ENCODE measurements around the gene RBBP7. TPM values are rescaled to one million over a fixed set of nuclear protein-coding genes. Genes with fewer than 3 reads are reported as not detected.

The RBBP7 gene
- total and polyA plus RNA-seq, 2 of the 8 experiments (the other 6 are each of a cell fraction or from before 2014, with no cell fraction given): 107 to 138 TPM

GRCh38 chrX:16918979-16919378 is 48.8 kb upstream of the RBBP7 start:
- Histone ChIP-seq H2BK5ac (ENCODE audit: low read depth, low read length) (no peak overlapping the region), H3K23me2 (ENCODE audit: low read depth, low read length) (no peaks in the 10 kb centered on the region), H3K4me1 (replicated peaks in 1 of 4; ENCODE audit: control insufficient read depth in 3 of 4, insufficient read depth in 4 of 4, low read length in 3 of 4) (0 out of 7 replicates have a peak, but pooled peaks cover 0 to 2% (median 0%) of the 10 kb centered on the region in 4 experiments), H3K27me3 (replicated peaks in 1 of 4; ENCODE audit: control insufficient read depth in 3 of 4, extremely low read depth in 1 of 4, insufficient read depth in 3 of 4, low read length in 3 of 4) (no peaks in the 10 kb centered on the region), H2AK5ac (ENCODE audit: low read depth, low read length) (no peak overlapping the region), H3K4me3 (ENCODE audit: extremely low read depth in 1 of 4, insufficient read depth in 2 of 4, low read depth in 3 of 4, low read length in 4 of 4) (no peak overlapping the region), H3K4ac (replicated peaks; ENCODE audit: insufficient read length, low read depth, low read length) (no peak overlapping the region), H3K79me1 (ENCODE audit: low read depth, low read length) (no peaks in the 10 kb centered on the region), H2BK120ac (replicated peaks; ENCODE audit: low read depth, low read length) (no peak overlapping the region), H3K18ac (ENCODE audit: extremely low read depth, low read length) (no peak overlapping the region), H3K4me2 (ENCODE audit: insufficient read depth in 1 of 2, low read depth in 2 of 2, low read length in 2 of 2) (no peak overlapping the region), H3K9ac (replicated peaks in 1 of 4; ENCODE audit: extremely low read depth in 1 of 4, low read depth in 3 of 4, low read length in 3 of 4) (no peak overlapping the region), H4K91ac (replicated peaks; ENCODE audit: insufficient read length, low read length) (no peak overlapping the region), H3K14ac (ENCODE audit: insufficient read length) (no peak overlapping the region), H2BK15ac (ENCODE audit: low read length) (no peak overlapping the region), H2AFZ (ENCODE audit: low read length) (no peak overlapping the region), H3K56ac (replicated peaks; ENCODE audit: insufficient read length, low read depth, low read length) (no peak overlapping the region), H2BK20ac (ENCODE audit: low read length) (no peak overlapping the region), H3K27ac (ENCODE audit: low read depth, low read length) (no peak overlapping the region), H2BK12ac (ENCODE audit: low read depth, low read length) (no peak overlapping the region), H4K8ac (ENCODE audit: extremely low read depth, insufficient read depth, low read length) (no peak overlapping the region), H4K5ac (ENCODE audit: insufficient read length, low read depth, low read length) (no peak overlapping the region), H3K9me3 (ENCODE audit: insufficient read depth in 2 of 2, low read depth in 1 of 2, low read length in 1 of 2) (no peaks in the 10 kb centered on the region), H4K20me1 (replicated peaks in 1 of 2; ENCODE audit: control insufficient read depth in 1 of 2, insufficient read depth in 2 of 2, low read length in 2 of 2) (no peaks in the 10 kb centered on the region), H3K36me3 (ENCODE audit: control insufficient read depth in 2 of 4, insufficient read depth in 4 of 4, low read length in 3 of 4) (no peaks in the 10 kb centered on the region), H3K23ac (ENCODE audit: insufficient read length) (no peak overlapping the region), H3K79me2 (ENCODE audit: control insufficient read depth in 1 of 2, insufficient read depth in 2 of 2, low read length in 2 of 2) (no peaks in the 10 kb centered on the region)
- POLR2A ChIA-PET (ENCODE audit: partially characterized antibody): no interaction called here
- FAIRE-seq: no peak
- TF ChIP-seq CBX8 (IDR thresholded peaks at IDR 0.05; ENCODE audit: borderline replicate concordance, low read depth, low read length) (no peak), E2F6 (IDR thresholded peaks at IDR 0.05) (no peak), KDM4A (IDR thresholded peaks at IDR 0.05; ENCODE audit: low read depth, low read length, severe bottlenecking) (no peak), TCF12 (IDR thresholded peaks at IDR 0.05; ENCODE audit: low read depth, low read length) (no peak), POLR2A (IDR thresholded peaks at IDR 0.05; ENCODE audit: control extremely low read depth in 1 of 2, low read depth in 2 of 2, low read length in 2 of 2) (no peak), TEAD4 (IDR thresholded peaks at IDR 0.05; ENCODE audit: low read depth, low read length) (no peak), CHD1 (IDR thresholded peaks at IDR 0.05; ENCODE audit: low read depth, low read length) (no peak), CEBPB (IDR thresholded peaks at IDR 0.05; ENCODE audit: low read depth, low read length) (no peak), FOSL1 (IDR thresholded peaks at IDR 0.05; ENCODE audit: insufficient read depth, low read depth, low read length) (no peak), TAF1 (IDR thresholded peaks at IDR 0.05; ENCODE audit: low read depth, low read length) (no peak), POU5F1 (IDR thresholded peaks at IDR 0.05; ENCODE audit: low read depth, low read length) (no peak)
- DNase-seq (ENCODE audit: low read depth in 1 of 2, low spot score in 2 of 2): no peak
- CTCF ChIA-PET (ENCODE audit: partially characterized antibody): no interaction called here

All from H1 (cell line).